RPMI8226 (cell line): ENCODE data around the gene CACNA1E.

Source experiments
- DNase-seq: peaks from one replicate; pipeline ENCODE4 v3.0.0-alpha.2; 2015

The CACNA1E gene

DNA sequence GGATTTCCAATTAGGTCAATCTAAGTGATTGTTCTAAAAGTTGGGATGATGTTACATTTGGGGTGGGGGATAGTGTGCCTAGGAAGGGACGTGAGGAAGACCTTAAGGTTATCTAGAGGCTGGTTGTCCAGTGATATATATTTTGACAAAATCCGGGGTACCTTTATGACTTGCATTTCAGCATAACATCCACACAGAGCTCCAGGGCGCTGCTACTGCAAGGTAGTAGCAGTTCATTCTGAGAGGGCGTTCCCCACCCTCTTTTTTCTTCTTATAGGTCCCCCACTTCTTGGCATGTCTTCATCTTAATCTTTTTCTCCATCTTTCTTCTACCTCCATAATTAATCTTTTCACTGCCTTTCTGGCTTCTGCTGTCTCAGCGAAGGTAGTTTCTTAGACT is 161.9 kb downstream of the CACNA1E start:
- no peak for DNase-seq

DNA sequence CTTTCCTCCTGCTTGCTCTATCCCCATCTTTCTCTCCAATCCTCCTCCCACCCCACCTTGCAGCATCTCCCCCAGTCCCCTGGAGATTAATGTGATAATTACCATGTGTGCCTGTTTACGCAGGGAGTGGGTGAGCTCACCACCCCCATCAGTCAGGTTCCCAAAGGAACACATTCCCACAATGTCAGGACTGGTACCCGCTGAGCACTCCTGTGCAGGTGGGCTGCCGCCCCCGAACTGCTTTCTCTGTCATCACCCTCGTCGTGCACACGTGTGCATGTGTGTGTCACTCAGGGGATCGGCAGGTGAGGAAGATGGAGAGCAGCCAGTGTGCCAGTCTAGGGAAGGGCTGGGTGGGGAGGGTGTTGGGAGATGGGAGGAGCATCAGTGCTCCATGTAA is 163.4 kb downstream of the CACNA1E start:
- no peak for DNase-seq

DNA sequence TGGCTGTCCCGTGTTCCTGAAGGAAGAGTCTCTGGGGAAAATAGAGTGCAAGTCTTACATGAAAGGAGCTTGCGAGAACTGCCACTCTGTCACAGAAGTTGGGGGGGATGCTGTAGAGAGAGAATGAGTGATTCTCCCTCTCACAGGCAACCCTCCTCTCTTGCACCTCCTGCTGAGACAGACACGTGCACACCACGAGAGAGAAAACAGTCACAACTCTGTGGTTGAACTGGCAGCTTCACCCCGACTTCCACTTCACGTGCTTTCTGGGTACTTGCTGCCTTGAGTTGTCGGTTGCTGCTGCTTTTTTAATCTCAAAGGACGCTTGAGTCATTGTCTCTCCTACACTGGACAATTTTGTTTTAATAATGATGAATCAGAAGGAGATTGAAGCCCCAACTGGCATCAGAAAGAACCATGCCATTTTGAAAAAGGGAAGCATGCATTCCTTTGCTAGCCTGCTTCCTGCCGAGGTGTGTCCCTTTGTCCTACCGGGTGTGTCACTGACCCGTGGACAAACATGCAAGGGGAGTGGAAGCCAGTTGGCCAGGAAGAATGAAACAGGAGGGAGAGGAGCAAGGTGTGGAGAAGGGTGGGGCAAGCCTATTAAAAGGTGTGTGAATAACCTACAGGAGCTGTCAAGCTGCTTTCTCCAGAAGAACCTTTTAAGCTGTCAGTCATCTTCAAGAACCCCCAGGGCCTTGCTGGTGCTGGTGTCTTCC is 164.2 kb downstream of the CACNA1E start:
- no peak for DNase-seq

DNA sequence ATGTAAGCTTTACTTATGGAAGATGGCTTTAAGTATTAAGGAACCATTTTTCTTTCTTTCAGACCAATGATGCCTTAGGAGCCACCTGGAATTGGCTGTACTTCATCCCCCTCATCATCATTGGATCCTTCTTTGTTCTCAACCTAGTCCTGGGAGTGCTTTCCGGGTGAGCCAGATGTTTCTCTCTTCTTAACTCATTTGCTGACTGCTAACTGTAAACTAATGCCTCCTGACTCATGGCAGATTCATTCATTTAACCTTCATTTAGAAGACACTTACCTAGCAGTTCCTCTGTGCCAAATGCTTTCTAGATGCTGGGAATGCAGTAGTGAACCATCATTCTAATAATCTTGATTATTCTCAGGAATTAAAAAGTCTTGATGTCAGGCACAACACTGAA is 168.0 kb downstream of the CACNA1E start:
- DNase-seq, result no peak

DNA sequence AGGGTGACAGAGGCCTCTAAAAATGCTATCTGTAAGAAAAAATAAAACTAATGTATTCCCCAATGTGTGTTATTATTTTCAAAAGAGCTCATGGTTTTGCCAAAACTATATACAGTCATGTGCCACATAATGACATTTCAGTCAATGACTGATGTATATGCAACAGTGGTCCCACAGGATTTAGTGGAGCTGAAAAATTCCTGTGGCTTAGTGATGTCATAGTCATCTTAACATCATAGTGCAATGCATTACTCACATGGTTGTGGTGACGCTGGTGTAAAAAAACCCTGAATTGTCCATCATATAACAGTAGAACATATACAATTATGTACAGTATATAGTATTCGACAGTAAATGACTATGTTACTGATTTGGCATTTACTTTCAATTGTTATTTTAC is 172.4 kb downstream of the CACNA1E start:
- DNase-seq, result no peak

DNA sequence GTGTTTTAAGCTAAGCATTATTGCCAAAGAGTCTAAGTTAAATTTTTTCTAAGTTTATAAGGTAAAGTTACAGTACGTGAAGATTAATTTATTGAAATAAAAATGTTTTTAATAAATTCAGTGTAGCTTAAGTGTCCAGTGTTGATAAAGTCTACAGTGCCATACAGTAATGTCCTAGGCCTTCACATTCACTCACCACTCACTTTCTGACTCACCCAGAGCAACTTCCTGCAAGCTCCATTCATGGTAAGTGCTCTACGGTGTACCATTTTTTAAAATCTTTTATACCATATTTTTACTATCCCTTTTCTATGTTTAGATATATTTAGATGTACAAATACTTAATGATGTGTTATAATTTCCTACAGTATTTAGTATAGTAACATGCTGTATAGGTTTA is 173.2 kb downstream of the CACNA1E start:
- DNase-seq, result no peak

DNA sequence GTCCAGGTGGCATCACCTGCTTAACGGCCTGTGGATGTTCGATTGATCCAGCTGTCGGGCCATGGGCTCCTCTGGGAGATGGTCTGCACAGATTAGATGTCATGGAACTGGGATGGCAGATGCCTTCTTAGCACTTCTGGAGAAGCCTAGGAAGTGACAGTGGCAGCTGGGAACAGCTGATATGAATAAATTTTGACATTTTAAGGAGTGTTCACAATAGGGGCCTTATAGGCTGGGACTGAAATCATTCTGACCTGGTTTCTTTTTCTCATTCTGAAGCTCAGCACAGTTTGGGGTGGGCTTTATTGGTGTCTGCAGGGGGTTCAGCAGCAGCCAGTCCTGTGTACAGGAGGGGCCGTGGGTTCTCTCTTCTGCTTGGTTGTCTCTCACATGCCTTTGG is 175.3 kb downstream of the CACNA1E start:
- DNase-seq, result no peak

DNA sequence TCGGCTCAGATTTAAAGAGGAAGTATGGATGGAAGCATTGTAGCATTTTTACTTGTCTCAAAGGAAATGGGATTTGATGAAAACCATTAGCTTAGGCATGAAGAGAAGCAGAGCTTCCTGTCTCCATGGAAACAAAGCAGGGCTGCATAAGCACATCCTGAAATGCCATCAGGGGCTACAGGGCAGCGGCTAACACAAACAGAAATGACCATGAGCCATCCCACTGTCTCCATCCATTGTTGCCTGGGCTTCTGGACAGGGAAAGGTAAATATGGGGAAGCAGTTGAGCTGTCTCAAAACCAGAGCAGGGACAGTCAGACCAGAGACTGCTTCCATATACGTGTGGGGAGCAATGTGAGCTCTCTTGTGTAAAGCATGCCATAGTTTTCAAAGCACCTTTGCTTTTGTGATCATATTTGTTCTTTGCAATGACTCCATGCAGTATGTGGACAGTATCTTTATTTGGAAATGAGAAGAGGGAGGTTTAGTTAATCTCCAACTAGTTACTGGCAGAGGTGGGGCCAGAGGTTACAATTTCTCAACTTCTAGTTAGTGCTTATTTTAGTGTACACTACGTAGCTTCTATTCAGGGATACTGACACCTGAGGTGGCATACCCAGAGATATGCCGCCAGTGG is 176.1 kb downstream of the CACNA1E start:
- DNase-seq, result no peak

DNA sequence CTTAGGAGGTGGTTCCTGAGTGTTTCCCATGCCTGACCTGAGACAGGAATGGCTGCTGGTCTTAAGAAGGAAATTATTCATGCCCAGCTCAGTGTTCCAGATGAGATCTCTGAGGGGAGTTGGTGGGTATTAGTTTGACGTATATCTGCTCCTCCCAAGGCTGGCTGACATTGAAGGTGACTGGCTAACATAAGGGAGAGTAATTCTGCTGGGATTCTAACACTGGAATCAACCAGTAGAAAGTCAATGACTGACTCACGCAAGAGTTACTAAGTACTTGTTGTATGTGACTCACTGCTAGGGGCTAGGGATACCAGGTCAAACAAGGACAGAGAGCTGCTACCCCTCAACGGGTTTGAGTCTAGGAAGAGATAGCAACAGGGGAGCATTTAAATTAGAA is 177.3 kb downstream of the CACNA1E start:
- no peak for DNase-seq

DNA sequence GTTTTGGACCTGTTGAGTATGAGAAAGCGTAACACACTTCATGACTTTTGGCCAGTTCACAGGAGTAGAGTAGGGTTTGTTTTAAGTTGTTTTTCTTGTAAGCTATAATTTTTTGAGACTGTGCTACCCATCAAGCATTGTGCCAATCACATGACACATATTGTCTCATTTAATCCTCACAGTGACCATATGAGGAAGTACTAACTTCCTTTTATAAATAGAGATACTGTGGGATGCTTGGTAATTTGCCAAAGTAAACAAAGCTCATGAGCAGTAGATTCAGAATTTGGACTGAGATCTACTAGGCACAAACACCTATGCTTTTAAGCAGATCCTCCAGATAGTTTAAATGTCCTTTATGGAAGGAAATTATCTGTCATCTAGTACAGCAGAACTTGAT is 178.3 kb downstream of the CACNA1E start:
- DNase-seq, result no peak

DNA sequence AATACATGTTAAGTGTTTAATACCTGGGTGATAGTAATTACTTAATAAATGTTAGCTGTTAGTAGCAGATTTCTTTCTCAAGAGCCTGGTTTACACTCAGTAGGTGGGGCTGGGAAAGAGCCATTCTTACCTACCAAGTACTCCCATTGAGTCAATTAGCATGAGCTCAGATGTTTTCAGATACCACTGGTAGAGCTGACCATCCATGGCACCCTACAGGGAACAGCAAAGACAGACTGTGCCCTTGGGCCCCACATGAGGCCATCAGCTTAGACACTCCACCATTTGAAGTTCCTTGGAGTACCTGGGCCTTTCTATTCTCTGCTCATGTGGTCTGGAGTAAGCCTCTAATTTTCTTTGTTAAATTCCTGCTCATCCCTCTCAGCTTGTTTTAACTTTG is 179.3 kb downstream of the CACNA1E start:
- no peak for DNase-seq

DNA sequence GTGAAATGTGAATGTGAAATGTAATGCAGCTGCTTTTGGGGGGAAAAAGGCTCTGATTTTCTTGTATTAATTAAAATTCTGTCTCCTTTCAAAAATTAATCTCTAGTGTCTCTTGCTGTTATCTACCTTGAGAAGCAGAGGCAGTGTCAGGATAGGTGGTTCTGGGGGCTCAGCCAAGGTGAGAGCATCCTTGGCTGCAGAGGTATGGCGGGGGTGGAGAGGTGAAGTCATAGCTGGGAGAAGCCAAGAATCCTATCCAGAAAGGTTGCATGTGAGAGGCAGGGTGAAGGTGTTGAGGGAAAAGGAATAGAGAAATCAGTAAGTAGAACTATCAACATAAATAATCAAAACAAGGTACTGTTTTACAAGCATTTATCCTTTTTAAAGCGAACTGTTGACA is 181.2 kb downstream of the CACNA1E start:
- no peak for DNase-seq

DNA sequence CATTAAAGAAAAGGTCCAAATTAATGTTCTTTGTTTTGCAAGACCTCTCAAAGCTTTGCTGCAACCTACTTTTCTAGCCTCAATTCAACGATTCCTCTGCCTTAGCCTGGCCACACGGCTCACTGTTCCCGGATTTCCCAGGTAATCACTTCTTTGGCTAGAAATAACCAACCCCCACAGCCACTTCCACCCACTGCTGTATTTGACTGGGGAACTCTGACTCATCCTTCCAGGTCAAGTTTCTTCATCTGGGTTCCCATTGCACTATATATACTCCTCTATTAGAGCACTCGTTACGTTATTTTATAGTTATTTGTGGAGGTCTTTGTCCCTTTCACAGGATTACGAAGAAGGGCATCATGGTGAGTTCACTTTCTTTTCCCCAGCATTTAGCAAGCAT is 185.9 kb downstream of the CACNA1E start:
- DNase-seq, result no peak

DNA sequence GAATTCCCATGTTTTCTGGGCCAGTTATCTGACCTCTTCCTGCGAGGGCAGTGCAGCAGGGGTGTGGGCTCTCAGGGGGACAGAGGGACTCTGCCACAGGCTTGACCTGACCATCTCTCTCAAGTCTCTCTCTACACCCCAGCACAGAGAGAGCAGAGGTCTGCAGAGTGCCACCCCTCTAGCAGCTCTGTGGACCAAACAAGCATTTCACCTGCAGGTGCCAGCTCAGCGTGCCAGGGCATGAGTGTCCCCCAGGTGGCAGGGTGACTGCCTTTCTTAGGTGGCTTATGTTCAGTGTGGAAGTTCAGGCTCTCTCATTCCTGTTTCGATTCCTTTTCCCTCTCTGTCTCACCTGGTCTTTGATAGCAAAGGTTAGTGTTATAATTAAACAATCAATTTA is 191.3 kb downstream of the CACNA1E start:
- peak; percentile 30 for DNase-seq

DNA sequence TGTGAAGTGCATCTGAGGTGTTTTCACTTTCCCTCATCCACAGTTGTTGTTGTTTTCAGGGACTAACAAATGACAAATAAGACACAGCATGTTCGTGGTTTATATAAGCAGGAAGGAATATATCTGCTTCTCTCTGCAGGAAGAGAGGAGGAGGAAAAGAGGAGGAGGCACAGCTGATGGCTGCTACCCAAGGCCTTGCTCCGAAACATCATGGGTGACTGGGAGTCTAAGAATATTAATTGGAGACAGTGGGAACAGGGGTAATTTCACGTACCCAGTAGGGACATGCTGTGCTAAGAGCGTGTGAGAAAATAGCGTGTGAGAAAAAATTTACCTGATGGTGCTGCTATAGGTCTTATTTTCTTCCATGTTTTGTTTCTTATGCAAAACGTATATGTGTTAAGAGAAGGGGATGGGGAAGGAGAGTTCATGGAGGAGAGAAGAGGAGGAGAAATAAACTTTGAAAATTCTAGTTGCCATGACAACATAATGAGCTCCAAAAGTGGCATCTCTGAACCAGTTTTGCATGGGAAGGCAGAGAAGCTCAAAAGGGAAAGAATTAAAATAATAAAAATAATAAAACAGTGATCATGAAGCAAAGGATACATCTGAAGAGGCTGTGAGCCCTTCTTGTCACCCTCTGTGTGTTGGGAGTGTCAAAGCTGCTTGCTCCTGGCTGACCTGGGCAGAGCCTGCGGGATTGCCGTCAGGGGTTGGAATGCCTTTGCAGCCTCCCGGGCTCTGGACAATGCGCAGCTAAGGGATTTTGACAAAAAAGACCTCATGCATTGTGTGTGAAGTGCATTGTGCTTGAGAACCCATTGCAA is 192.0 kb downstream of the CACNA1E start:
- no peak for DNase-seq

DNA sequence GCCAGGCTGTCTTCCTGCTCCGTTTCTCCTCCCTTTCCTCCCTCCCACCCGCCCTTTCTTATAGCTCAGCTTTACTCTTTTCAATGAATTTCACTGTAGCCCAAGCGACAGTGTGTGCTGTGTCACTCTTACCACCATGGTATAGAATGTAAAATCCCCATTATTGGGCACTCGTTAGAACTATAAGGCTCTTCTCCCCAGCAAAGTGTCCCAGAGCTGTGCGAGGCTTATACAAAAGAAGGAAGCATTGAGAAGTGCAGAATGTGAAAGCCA is 192.5 kb downstream of the CACNA1E start:
- no peak for DNase-seq

DNA sequence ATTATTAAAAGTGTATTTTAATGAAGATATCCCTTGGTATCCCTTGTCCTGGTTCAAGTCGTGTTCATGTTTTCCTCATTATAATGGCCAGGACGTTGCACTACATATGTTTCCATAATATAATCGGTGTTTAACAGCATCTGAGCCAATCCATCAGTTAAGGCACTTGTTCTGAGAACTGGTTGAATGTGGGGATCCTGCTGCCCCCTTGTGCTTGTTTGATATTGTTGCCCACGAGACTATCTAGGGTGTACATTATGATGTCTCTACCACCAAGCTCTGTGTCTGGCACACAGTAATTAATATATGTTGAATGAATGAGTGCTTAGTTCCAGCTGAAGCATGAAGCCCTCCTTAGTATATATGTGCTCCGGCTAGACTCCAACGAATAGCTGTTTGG is 193.0 kb downstream of the CACNA1E start:
- DNase-seq, result peak; percentile 47

DNA sequence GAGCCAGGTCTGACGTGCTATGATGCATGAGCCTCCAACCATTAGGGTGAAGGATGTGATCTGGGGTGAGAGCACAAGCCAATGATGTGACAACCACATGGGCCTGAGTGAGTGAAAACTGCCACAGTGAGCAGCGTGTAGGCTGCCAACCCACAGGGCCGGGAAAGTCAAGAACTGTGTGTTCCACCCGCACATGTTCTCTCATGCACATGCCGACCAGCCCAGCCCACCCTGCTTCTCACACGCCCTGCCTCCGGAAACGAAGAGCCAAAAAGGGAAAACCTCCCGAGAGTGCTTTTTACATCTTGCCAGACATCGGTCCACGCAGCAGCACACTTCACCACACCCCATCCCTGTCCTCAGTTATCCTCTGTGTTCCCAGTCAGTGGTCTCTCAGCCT is 197.0 kb downstream of the CACNA1E start:
- DNase-seq, result no peak

DNA sequence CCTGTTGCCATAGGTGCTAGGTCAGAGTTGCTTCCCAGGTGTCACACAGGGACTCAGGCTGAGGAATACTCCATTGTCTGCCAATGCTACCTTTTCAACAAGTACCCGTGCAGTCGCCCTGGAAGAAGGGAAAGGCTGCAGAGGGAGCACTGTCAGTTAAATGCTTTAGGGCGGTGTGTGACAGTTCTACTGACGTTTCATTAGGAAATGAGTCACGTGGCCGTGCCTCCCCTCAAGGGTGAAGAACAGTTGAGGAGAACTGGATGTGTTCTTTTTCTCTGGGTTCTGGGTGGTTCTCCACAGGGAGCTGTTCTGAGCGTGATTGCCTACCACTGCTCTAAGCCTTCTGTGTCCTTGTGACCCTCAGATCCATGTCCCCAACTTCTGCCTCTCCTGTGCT is 197.6 kb downstream of the CACNA1E start:
- no peak for DNase-seq

DNA sequence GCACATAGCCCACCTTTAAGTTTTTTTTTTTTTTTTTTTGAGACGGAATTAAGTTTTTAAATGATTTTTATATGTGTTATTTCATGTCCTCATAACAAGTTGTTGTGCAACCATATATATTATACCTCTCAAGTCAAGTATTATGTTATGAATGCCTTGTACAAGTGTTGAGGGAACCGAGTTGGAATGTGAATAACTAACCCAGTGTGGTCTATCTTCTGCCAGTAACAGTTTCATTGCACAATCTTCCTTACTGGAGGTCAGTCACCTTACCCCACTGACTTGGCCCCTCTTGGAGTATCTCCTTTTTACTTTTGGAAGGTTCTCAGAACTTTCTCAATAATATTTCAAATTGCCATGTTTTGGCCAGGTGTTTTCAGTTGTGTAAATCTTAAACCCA is 201.9 kb downstream of the CACNA1E start:
- DNase-seq, result no peak

DNA sequence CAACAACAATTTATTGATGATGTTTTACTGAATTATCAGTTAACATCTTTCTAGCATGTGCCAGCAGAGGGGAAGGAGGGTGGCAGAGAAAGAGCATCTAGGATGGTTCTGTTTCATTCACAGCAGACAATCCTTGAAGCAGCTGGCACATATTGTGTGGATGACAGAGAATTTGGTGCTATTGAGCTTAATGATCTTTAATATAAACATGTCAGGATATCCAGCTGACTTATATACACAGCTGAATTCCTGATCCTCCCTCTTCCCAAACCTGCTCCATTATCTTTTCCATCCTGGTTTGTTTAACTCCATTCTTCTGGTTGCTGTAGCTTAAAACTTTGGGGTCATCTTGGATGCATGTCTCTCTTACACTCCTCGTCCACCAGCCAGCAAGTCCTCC is 218.6 kb downstream of the CACNA1E start:
- no peak for DNase-seq

DNA sequence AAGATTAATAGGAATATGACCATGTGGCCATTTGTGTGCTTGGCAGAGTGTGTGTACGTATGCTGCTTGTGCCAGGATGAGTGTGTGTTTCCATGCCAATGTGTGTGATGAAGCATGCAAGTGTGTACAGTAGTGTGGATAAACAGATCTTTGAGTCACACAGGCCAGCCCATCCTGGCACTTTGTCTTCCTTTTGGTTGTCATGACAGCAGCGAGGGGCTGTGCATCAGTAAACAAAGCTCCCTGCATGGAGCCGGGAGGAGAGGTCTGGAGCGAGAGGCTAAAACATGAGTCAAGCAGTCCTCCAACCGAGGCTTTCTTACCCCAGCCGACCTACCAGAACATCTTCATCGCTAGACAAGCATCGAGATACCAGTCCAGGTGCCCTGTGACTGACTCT is 221.2 kb downstream of the CACNA1E start:
- DNase-seq, result no peak

DNA sequence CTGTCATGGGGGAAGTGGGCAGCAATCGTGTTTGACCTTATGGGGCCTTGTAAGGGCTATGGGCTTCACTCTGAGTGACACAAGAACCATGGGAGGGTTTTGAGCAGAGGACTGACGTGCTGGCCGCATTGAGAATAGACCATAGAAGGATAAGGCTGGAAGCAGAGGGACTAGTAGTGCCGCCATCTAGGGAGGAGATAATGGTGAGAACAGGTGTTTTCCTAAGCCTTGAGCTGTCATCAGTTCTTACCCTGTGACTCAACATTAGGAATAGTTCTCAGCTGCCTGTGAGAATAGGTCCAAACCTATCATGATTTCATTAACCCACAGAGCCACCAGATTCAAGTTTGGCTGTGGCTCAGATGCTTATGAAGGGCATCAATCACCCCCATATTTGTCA is 228.5 kb downstream of the CACNA1E start:
- no peak for DNase-seq

DNA sequence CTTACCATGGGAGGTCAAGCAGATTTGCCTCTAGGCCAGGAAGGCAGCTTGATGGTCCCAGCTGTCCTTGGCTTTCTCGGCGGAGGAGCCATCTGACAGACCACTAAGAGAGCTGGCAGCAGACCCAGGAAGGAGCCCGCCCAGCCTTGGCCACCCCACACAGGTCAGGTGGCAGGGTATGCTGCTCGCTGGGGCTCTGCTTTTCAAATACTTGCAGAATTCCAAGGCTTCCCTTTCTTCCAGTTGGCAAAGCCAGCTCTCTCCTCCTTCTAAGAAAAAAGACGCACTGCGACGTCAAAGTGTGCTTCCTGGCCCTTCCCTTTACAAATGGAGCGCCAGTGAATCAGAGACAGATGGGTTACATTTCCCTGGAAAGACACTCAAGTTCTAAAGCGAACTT is 229.4 kb downstream of the CACNA1E start:
- no peak for DNase-seq

DNA sequence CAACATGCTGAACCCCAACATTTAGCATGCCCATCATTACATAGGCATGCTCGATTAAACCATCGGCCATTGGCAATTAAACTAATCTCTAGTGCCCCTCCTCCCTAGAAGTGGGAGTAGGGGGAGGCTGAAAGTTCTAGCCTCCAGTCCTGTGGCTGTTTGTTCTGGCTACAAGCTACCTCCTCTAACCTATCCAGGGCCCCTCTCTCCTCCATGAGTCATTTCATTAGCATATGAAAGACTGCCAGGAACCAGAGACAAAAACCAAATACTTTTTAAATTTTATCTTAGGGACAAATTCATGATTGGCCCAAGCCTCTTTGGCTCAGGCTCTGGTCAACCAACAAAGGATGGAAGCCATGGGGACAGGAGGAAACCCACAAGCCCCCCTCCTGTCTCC is 231.1 kb downstream of the CACNA1E start:
- no peak for DNase-seq
